ENCODE results near the gene GABBR1.

GRCh38 chr6:29561606-29562181 lies 71.3 kb downstream of the GABBR1 start:
- TF ChIP-seq CTCF (IDR thresholded peaks at IDR 0.05) = no peak
- no peak for TF ChIP-seq REST (IDR thresholded peaks at IDR 0.05; ENCODE audit: insufficient read depth in 1 of 2, low read depth in 2 of 2, low read length in 1 of 2)
- no peak for TF ChIP-seq POLR2AphosphoS5 (IDR thresholded peaks at IDR 0.05; ENCODE audit: low read depth, low read length)
